GM12878 (cell line): ENCODE measurements around the gene EEF1E1. TPM values are rescaled to one million over a fixed set of nuclear protein-coding genes. Genes with fewer than 3 reads are reported as not detected.

ENCODE experiments used
- ATAC-seq: fragments of 200-7000 bp; cut with Tn5 transposase; 3 replicates; pipeline ENCODE4 v1.9.1; 2020; ENCODE audit warnings: mild to moderate bottlenecking, moderate library complexity
- BruUV-seq: library from RNA; stranded (reverse); fragments of 400-500 nt; replicated peaks from 2 replicates; lab custom pipeline; 2021; lab: Mats Ljungman, UMichigan
- CTCF ChIA-PET: fragments of 300-600 bp; sonication (Branson Sonifier 250); formaldehyde crosslinking; extraction: SDS; loops from one replicate; lab custom pipeline; 2021; ENCODE audit warnings: inconsistent platforms; lab: Yijun Ruan, JAX
- POLR2A ChIA-PET: fragments of 350-600 bp; formaldehyde crosslinking; extraction: SDS; loops from one replicate; lab custom pipeline; 2021; ENCODE audit warnings: inconsistent platforms; lab: Charles Lee
- RAD21 ChIA-PET: fragments of 300-600 bp; sonication (Branson Sonifier 250); formaldehyde crosslinking; loops from one replicate; lab custom pipeline; 2023; ENCODE audit warnings: antibody characterized with exemption; ENCODE audit not compliant: unreplicated experiment; lab: Charles Lee
- SMC1A ChIA-PET: fragments of 300-600 bp; sonication (Branson Sonifier 250); formaldehyde crosslinking; loops from one replicate; lab custom pipeline; 2023; ENCODE audit not compliant: unreplicated experiment, uncharacterized antibody; lab: Charles Lee
- DNase-seq: peaks from one replicate; pipeline ENCODE4 v3.0.0-alpha.2; 2011; ENCODE audit warnings: low read depth, low spot score
- FAIRE-seq: peaks from 3 replicates; lab custom pipeline; 2011; peaks lifted over from hg19 to GRCh38; lab: Jason Lieb, UNC
- H2AFZ ChIP-seq: 2 replicates; pipeline ENCODE4 v1.6.0; 2011; ENCODE audit warnings: low read depth, low read length, control low read depth; ENCODE audit not compliant: control insufficient read depth
- H3K27ac ChIP-seq: 2 replicates; pipeline ENCODE4 v1.5.1; 2011; ENCODE audit warnings: control low read depth; ENCODE audit not compliant: control insufficient read depth, insufficient read depth
- H3K27me3 ChIP-seq, 2 experiments: replicated peaks in 1 of 2; 2 replicates each; pipeline versions ENCODE4 v1.6.0 to v1.6.1; 2011; ENCODE audit warnings: low read length in 1 of 2; ENCODE audit not compliant: control insufficient read depth in 2 of 2, insufficient read depth in 2 of 2
- H3K36me3 ChIP-seq, 2 experiments: 2 replicates each; pipeline ENCODE4 v1.5.1; 2011; ENCODE audit warnings: low read length in 1 of 2; ENCODE audit not compliant: control insufficient read depth in 2 of 2, insufficient read depth in 2 of 2
- H3K4me1 ChIP-seq: 2 replicates; pipeline ENCODE4 v1.6.1; 2011; ENCODE audit warnings: mild to moderate bottlenecking, low read length, moderate library complexity, mixed read lengths; ENCODE audit not compliant: control insufficient read depth, insufficient read depth
- H3K4me2 ChIP-seq: 2 replicates; pipeline ENCODE4 v1.6.0; 2011; ENCODE audit warnings: control low read depth; ENCODE audit not compliant: control insufficient read depth, insufficient read depth
- H3K4me3 ChIP-seq: fragments of 200-600 bp; sonication (generic); 2 replicates; pipeline ENCODE4 v1.5.1; 2016
- H3K79me2 ChIP-seq: 2 replicates; pipeline ENCODE4 v1.6.0; 2011; ENCODE audit warnings: low read length; ENCODE audit not compliant: control insufficient read depth, insufficient read depth
- H3K9ac ChIP-seq: 2 replicates; pipeline ENCODE4 v1.8.0; 2011; ENCODE audit warnings: low read length, control low read depth, mixed read lengths; ENCODE audit not compliant: control insufficient read depth, insufficient read depth
- H3K9me3 ChIP-seq: replicated peaks from 3 replicates; pipeline ENCODE4 v1.5.1; 2011; ENCODE audit warnings: mild to moderate bottlenecking, low read length; ENCODE audit not compliant: control insufficient read depth, insufficient read depth
- H4K20me1 ChIP-seq: 2 replicates; pipeline ENCODE4 v1.6.0; 2011; ENCODE audit not compliant: control insufficient read depth, insufficient read depth
- ESRRA ChIP-seq: IDR thresholded peaks from 2 replicates; pipeline ENCODE4 v1.6.1; 2012; ENCODE audit warnings: mild to moderate bottlenecking, low read length, improper control_type of control experiment
- ETV6 ChIP-seq, 2 experiments: fragments of 450-650 bp in 1 of 2; IDR thresholded peaks in 1 of 2; conservative IDR thresholded peaks in 1 of 2; 2 replicates each; pipeline ENCODE4 v1.6.1; 2014; ENCODE audit warnings: antibody characterized with exemption in 1 of 2, borderline replicate concordance in 1 of 2, low read depth in 1 of 2, mild to moderate bottlenecking in 1 of 2, moderate library complexity in 1 of 2
- KDM1A ChIP-seq: fragments of 200-600 bp; sonication (generic); IDR thresholded peaks from 2 replicates; pipeline ENCODE4 v1.6.1; 2016; ENCODE audit warnings: borderline replicate concordance
- KLF5 ChIP-seq: fragments of 450-650 bp; IDR thresholded peaks from 2 replicates; pipeline ENCODE4 v1.6.1; 2014; ENCODE audit warnings: mild to moderate bottlenecking; ENCODE audit not compliant: partially characterized antibody
- MAX ChIP-seq: IDR thresholded peaks from 2 replicates; pipeline ENCODE4 v1.6.1; 2012; ENCODE audit warnings: low read depth, low read length, improper control_type of control experiment
- PML ChIP-seq: IDR thresholded peaks from 2 replicates; pipeline ENCODE4 v1.6.1; 2012; ENCODE audit warnings: low read length, inconsistent platforms
- RAD51 ChIP-seq: fragments of 450-650 bp; IDR thresholded peaks from 2 replicates; pipeline ENCODE4 v1.6.1; 2016; ENCODE audit warnings: moderate library complexity, mild to moderate bottlenecking, inconsistent platforms
- RFX5 ChIP-seq: IDR thresholded peaks from 2 replicates; pipeline ENCODE4 v1.6.1; 2011; ENCODE audit warnings: low read depth, low read length, improper control_type of control experiment
- SIX5 ChIP-seq: IDR thresholded peaks from 2 replicates; pipeline ENCODE4 v1.6.1; 2011; ENCODE audit warnings: mild to moderate bottlenecking, low read depth, low read length, moderate library complexity; ENCODE audit not compliant: severe bottlenecking
- TCF12 ChIP-seq: IDR thresholded peaks from 2 replicates; pipeline ENCODE4 v1.6.1; 2011; ENCODE audit warnings: low read depth, mild to moderate bottlenecking, low read length
- USF2 ChIP-seq: IDR thresholded peaks from 2 replicates; pipeline ENCODE4 v1.6.1; 2011; ENCODE audit warnings: low read depth, low read length, improper control_type of control experiment, borderline replicate concordance
- ZBTB33 ChIP-seq: fragments of 450-650 bp; IDR thresholded peaks from 2 replicates; pipeline ENCODE4 v1.6.1; 2017; ENCODE audit warnings: mild to moderate bottlenecking
- ZNF207 ChIP-seq: fragments of 450-650 bp; IDR thresholded peaks from 2 replicates; pipeline ENCODE4 v1.6.1; 2014; ENCODE audit warnings: antibody characterized with exemption, mild to moderate bottlenecking, borderline replicate concordance
- ZNF622 ChIP-seq: fragments of 450-650 bp; IDR thresholded peaks from 2 replicates; pipeline ENCODE4 v1.6.1; 2017; ENCODE audit warnings: mild to moderate bottlenecking, inconsistent platforms
- ZSCAN29 ChIP-seq: fragments of 450-650 bp; IDR thresholded peaks from 2 replicates; pipeline ENCODE4 v1.6.1; 2017; ENCODE audit warnings: mild to moderate bottlenecking, moderate library complexity
- WGBS: methylation state at CpG from one replicate; pipeline ENCODE4 v1.1.6; 2016; ENCODE audit warnings: low lambda C conversion rate; ENCODE audit not compliant: insufficient replicate concordance, insufficient coverage; ENCODE audit errors: missing lambda C conversion rate; 5-methylcytosine and 5-hydroxymethylcytosine counted together
- in situ Hi-C: fragments of 300-500 bp; cut with MboI; formaldehyde crosslinking; loops from 9 replicates; pipeline ENCODE4 v1.14.3; 2018; ENCODE audit warnings: mixed read lengths
- intact Hi-C: fragments of 100-400 bp; cut with micrococcal nuclease; formaldehyde crosslinking; loops from one replicate; pipeline ENCODE4 v1.14.2; 2022; ENCODE audit not compliant: unreplicated experiment
- polyA plus RNA-seq, 11 experiments: library from polyadenylated mRNA; depleted of rRNA in 4 of 11; unstranded in 6 of 11; stranded (reverse) in 5 of 11; fragments of >200 nt; fragmentation: Nextera tagmentation in 4 of 11; fragmentation: Illumina TruSeq in 1 of 11; extraction: Ambion mirVana in 4 of 11; extraction: Trizol in 1 of 11; gene quantifications; 1 replicate in 1 of 11; 2 replicates in 10 of 11; pipeline versions ENCODE4 v1.2.1 to v1.2.3, GENCODE V29; 2011 to 2016; ENCODE audit warnings: inconsistent platforms in 2 of 11, missing spikeins in 2 of 11, low read depth in 1 of 11
- total RNA-seq, 4 experiments: library from RNA; depleted of rRNA in 3 of 4; stranded (reverse); fragments of >200 nt in 3 of 4; fragmentation: Illumina TruSeq in 1 of 4; extraction: Trizol in 1 of 4; gene quantifications; 2 replicates each; pipeline versions ENCODE4 v1.2.1 to v1.2.3, GENCODE V29; 2013 to 2021

The EEF1E1 gene
- total and polyA plus RNA-seq, 10 of the 15 experiments (the other 5 are each of a cell fraction or from before 2014, with no cell fraction given), result 55.3 to 668 (median 121) TPM

GRCh38 chr6:8113131-8113654 is 10.8 kb upstream of the EEF1E1 start:
- ChIA-PET CTCF (no interaction called here), RAD21 (no interaction called here), POLR2A (interaction anchor here (0.7 kb wide), 1 partner anchor 11 kb away, joined by 3 read pairs; the partner anchor contains the start of gene EEF1E1), SMC1A (interaction anchor here (0.7 kb wide), 1 partner anchor 220 kb away, joined by 3 read pairs; no protein-coding TSS in a partner anchor)
- H2AFZ ChIP-seq, result no peak overlapping the region
- intact Hi-C loops, result no loop called here
- FAIRE-seq, result no peak
- no peak for ATAC-seq
- no peaks in the 10 kb centered on the region for H3K9me3 ChIP-seq
- 45% methylated on average over 4 of the region's 4 CpGs for WGBS
- H3K4me3 ChIP-seq, result no peak overlapping the region
- no peak for TF ChIP-seq SIX5
- no TSS peak for BruUV-seq
- no peak overlapping the region for H3K9ac ChIP-seq
- H4K20me1 ChIP-seq, result no peaks in the 10 kb centered on the region
- 0 out of 2 replicates have a peak, but pooled peaks cover 3% of the 10 kb centered on the region for H3K4me1 ChIP-seq
- no peak overlapping the region for H3K27ac ChIP-seq
- no peaks in the 10 kb centered on the region for H3K79me2 ChIP-seq
- DNase-seq, result no peak
- H3K4me2 ChIP-seq, result no peak overlapping the region
- in situ Hi-C loops, result no loop called here
- H3K27me3 ChIP-seq, result peaks cover 0 to 2% of the 10 kb centered on the region in 2 experiments; a peak in 1 of 4 replicates
- no peaks in the 10 kb centered on the region for H3K36me3 ChIP-seq

- H4K20me1 ChIP-seq, result no peaks in the 10 kb centered on the region
- H2AFZ ChIP-seq, result no peak overlapping the region
- POLR2A ChIA-PET, result no interaction called here
- DNase-seq, result no peak
- H3K27ac ChIP-seq, result no peak overlapping the region
- no peak overlapping the region for H3K4me2 ChIP-seq
- ATAC-seq, result no peak
- H3K4me3 ChIP-seq, result no peak overlapping the region
- H3K4me1 ChIP-seq, result 0 out of 2 replicates have a peak, but pooled peaks cover 3% of the 10 kb centered on the region
- intact Hi-C loops, result no loop called here
- H3K27me3 ChIP-seq, result peaks cover 0 to 2% of the 10 kb centered on the region in 2 experiments; a peak in 1 of 4 replicates
- in situ Hi-C loops, result no loop called here
- FAIRE-seq, result no peak
- H3K9me3 ChIP-seq, result no peaks in the 10 kb centered on the region
- RAD21 ChIA-PET, result interaction anchor here (0.8 to 1.2 kb wide), 2 partner anchors 47 to 107 kb away, joined by 3 to 4 read pairs; partner anchors contain the start of gene BLOC1S5
- SMC1A ChIA-PET, result interaction anchor here (0.8 to 1.1 kb wide), 2 partner anchors 9 to 10 kb away, joined by 3 read pairs; no protein-coding TSS in a partner anchor
- CTCF ChIA-PET, result no interaction called here
- no peak overlapping the region for H3K9ac ChIP-seq
- no peaks in the 10 kb centered on the region for H3K36me3 ChIP-seq
- WGBS, result 100% methylated on average over 1 of the region's 1 CpG
- TF ChIP-seq KDM1A (no peak), PML (no peak), RAD51 (no peak), RFX5 (no peak), ZSCAN29 (no peak), ZNF207 (no peak), ETV6 (conservative IDR thresholded peaks at IDR 0.05 in 1 of 2, IDR thresholded peaks at IDR 0.05 in 1 of 2; ENCODE audit: borderline replicate concordance in 1 of 2, low read depth in 1 of 2) (no peak), KLF5 (no peak), MAX (no peak), USF2 (no peak), ZBTB33 (no peak), ZNF622 (no peak), ESRRA (no peak), TCF12 (no peak)
- H3K79me2 ChIP-seq, result no peaks in the 10 kb centered on the region
- BruUV-seq, result no TSS peak
Measured at GRCh38 chr6:8110725-8111124, 8.4 kb upstream of the EEF1E1 start.
